Esophagus squamous epithelium (tissue), 5 donors: Measurements from ENCODE around the gene DLD. TPM values are rescaled to one million over a fixed set of nuclear protein-coding genes. Genes with fewer than 3 reads are reported as not detected.
"Not testable (repeated sequence)": the region's sequence is repeated elsewhere in the genome, so short reads cannot be mapped to it uniquely, and the experiment has no call there.

Experiments used
- DNase-seq: peaks from one replicate; lab custom pipeline; 2025; lab: John Stamatoyannopoulos, UW
- H3K27ac ChIP-seq, 4 donors: fragments of 200-600 bp; sonication (generic); one replicate each; pipeline ENCODE4 v1.5.1; 2016 to 2019; ENCODE audit warnings: mild to moderate bottlenecking in 1 of 4
- H3K27me3 ChIP-seq, 4 donors: fragments of 200-600 bp; sonication (generic); 1 replicate in 3 of 4; 2 replicates in 1 of 4; pipeline versions ENCODE4 v1.5.1 to v1.6.0; 2017 to 2021; ENCODE audit warnings: antibody characterized with exemption in 1 of 4
- H3K36me3 ChIP-seq, 3 donors: fragments of 200-600 bp; sonication (generic); one replicate each; pipeline ENCODE4 v1.5.1; 2016 to 2019
- H3K4me1 ChIP-seq, 3 donors: fragments of 200-600 bp; sonication (generic); one replicate each; pipeline ENCODE4 v1.5.1; 2017 to 2019
- H3K4me3 ChIP-seq, 4 donors: fragments of 200-600 bp; sonication (generic); 1 replicate in 3 of 4; 2 replicates in 1 of 4; pipeline ENCODE4 v1.5.1; 2016 to 2019; ENCODE audit warnings: mild to moderate bottlenecking in 2 of 4, moderate library complexity in 1 of 4
- H3K9me3 ChIP-seq, 3 donors: fragments of 200-600 bp; sonication (generic); one replicate each; pipeline ENCODE4 v1.5.1; 2016 to 2019
- CTCF ChIP-seq, 6 experiments: fragments of 450-650 bp in 4 of 6; fragments of 200-600 bp in 2 of 6; sonication (generic) in 2 of 6; IDR thresholded peaks; one replicate each; pipeline ENCODE4 v1.5.1; 2016 to 2019; ENCODE audit warnings: antibody characterized with exemption in 6 of 6, mild to moderate bottlenecking in 4 of 6, moderate library complexity in 4 of 6
- POLR2A ChIP-seq, 4 donors: fragments of 450-650 bp; IDR thresholded peaks; one replicate each; pipeline ENCODE4 v1.6.1; 2017; ENCODE audit warnings: antibody characterized with exemption in 4 of 4, mild to moderate bottlenecking in 4 of 4, moderate library complexity in 3 of 4
- WGBS, 2 donors: methylation state at CpG; one replicate each; pipeline ENCODE4 v1.1.5; 2018; 5-methylcytosine and 5-hydroxymethylcytosine counted together
- intact Hi-C: fragments of 100-400 bp; cut with DNase I; formaldehyde crosslinking; loops from one replicate; pipeline ENCODE4 v1.15.0; 2022
- total RNA-seq, 4 donors: library from RNA; depleted of rRNA; stranded (reverse); fragments of >200 nt; gene quantifications; one replicate each; pipeline ENCODE4 v1.1.0, GENCODE V29; 2016
- donor health status: DM: yes; HTN: yes; CAD: no.

Gene DLD
- total RNA-seq, 4 donors from 2014 or later: 48.6 to 132 (median 72.7) TPM

- intact Hi-C loops: no loop called here
- no peaks in the 10 kb centered on the region for H3K27me3 ChIP-seq
- H3K4me1 ChIP-seq: peaks cover 11 to 50% (median 16%) of the 10 kb centered on the region in 3 donors
- H3K4me3 ChIP-seq: no peak overlapping the region
- H3K9me3 ChIP-seq: no peaks in the 10 kb centered on the region
- 68 to 87% methylated on average over 5 of the region's 5 CpGs for WGBS, 2 donors
- TF ChIP-seq CTCF (IDR thresholded peaks at IDR 0.05): no peak
- TF ChIP-seq POLR2A (IDR thresholded peaks at IDR 0.05): no peak
- H3K36me3 ChIP-seq: peaks cover 4 to 83% (median 23%) of the 10 kb centered on the region in 3 donors
- DNase-seq: no peak
- no peak overlapping the region for H3K27ac ChIP-seq
These were observed 64.4 kb downstream of the DLD start for GRCh38 chr7:107955394-107955793.

- peaks cover 0 to 83% (median 23%) of the 10 kb centered on the region in 3 donors for H3K36me3 ChIP-seq
- DNase-seq, H3K27me3 ChIP-seq, intact Hi-C loops, H3K4me3 ChIP-seq, H3K9me3 ChIP-seq: not testable (repeated sequence)
- WGBS, 2 donors: 93 to 100% methylated on average over 3 to 4 of the region's 4 CpGs
- H3K27ac ChIP-seq: peak overlapping the region in 3 of 4 donors; percentile 66 to 89 (median 67)
- peaks cover 11 to 51% (median 16%) of the 10 kb centered on the region in 3 donors for H3K4me1 ChIP-seq
These were observed 66.0 kb downstream of the DLD start for GRCh38 chr7:107956950-107957349.

GRCh38 chr7:107957436-107957835 lies 66.5 kb downstream of the DLD start:
- no peak overlapping the region for H3K4me3 ChIP-seq
- 74 to 75% methylated on average over 2 of the region's 2 CpGs for WGBS, 2 donors
- no peaks in the 10 kb centered on the region for H3K9me3 ChIP-seq
- no peak for TF ChIP-seq CTCF (IDR thresholded peaks at IDR 0.05)
- TF ChIP-seq POLR2A (IDR thresholded peaks at IDR 0.05): no peak
- peak overlapping the region in 3 of 4 donors; percentile 66 to 89 (median 67) for H3K27ac ChIP-seq
- peaks cover 11 to 46% (median 16%) of the 10 kb centered on the region in 3 donors for H3K4me1 ChIP-seq
- DNase-seq: no peak
- intact Hi-C loops: no loop called here
- no peaks in the 10 kb centered on the region for H3K27me3 ChIP-seq
- peaks cover 0 to 85% (median 23%) of the 10 kb centered on the region in 3 donors for H3K36me3 ChIP-seq

- DNase-seq: no peak
These were observed 68.0 kb downstream of the DLD start for GRCh38 chr7:107958764-107959526.

GRCh38 chr7:107959527-107959898 lies 68.5 kb downstream of the DLD start:
- Histone ChIP-seq H3K4me1 (peaks cover 11 to 40% (median 16%) of the 10 kb centered on the region in 3 donors), H3K27ac (peak overlapping the region in 3 of 4 donors; percentile 66 to 89 (median 67))
- 77 to 87% methylated on average over 6 to 7 of the region's 10 CpGs for WGBS, 2 donors

More at GRCh38 chr7:107958764-107959526, 68.0 kb downstream of the DLD start:
- no peaks in the 10 kb centered on the region for H3K9me3 ChIP-seq
- H3K4me3 ChIP-seq: no peak overlapping the region
- intact Hi-C loops: no loop called here
- peaks cover 0 to 85% (median 15%) of the 10 kb centered on the region in 3 donors for H3K36me3 ChIP-seq
- WGBS, 2 donors: 16 to 48% methylated on average over 8 to 13 of the region's 14 CpGs
- H3K4me1 ChIP-seq: peaks cover 11 to 40% (median 16%) of the 10 kb centered on the region in 3 donors
- no peaks in the 10 kb centered on the region for H3K27me3 ChIP-seq
- peak overlapping the region in 3 of 4 donors; percentile 66 to 89 (median 67) for H3K27ac ChIP-seq
- no peak for TF ChIP-seq CTCF (IDR thresholded peaks at IDR 0.05)
- TF ChIP-seq POLR2A (IDR thresholded peaks at IDR 0.05): no peak

More at GRCh38 chr7:107959527-107959898, 68.5 kb downstream of the DLD start:
- H3K9me3 ChIP-seq: no peaks in the 10 kb centered on the region
- H3K4me3 ChIP-seq: no peak overlapping the region
- peaks cover 0 to 85% (median 12%) of the 10 kb centered on the region in 3 donors for H3K36me3 ChIP-seq
- no peak for DNase-seq
- H3K27me3 ChIP-seq: no peaks in the 10 kb centered on the region
- intact Hi-C loops: no loop called here
- no peak for TF ChIP-seq POLR2A (IDR thresholded peaks at IDR 0.05)
- TF ChIP-seq CTCF (IDR thresholded peaks at IDR 0.05): no peak
